K562 (cell line): ENCODE data around the gene PCCA.

Experiments used
- CEBPB ChIP-seq: fragments of 450-650 bp; IDR thresholded peaks from 2 replicates; pipeline ENCODE4 v1.6.1; 2016; ENCODE audit warnings: missing genetic modification characterization, missing compliant biosample characterization
- HDGF ChIP-seq: fragments of 450-650 bp; IDR thresholded peaks from 2 replicates; pipeline ENCODE4 v1.6.1; 2016
- KDM1A ChIP-seq, 2 experiments: fragments of 450-650 bp; IDR thresholded peaks; 2 replicates each; pipeline ENCODE4 v1.6.1; 2016; ENCODE audit warnings: mild to moderate bottlenecking in 2 of 2
- MTA3 ChIP-seq: fragments of 450-650 bp; formaldehyde crosslinking; IDR thresholded peaks from 2 replicates; pipeline ENCODE4 v1.6.1; 2017; ENCODE audit warnings: mild to moderate bottlenecking, borderline replicate concordance
- NFE2 ChIP-seq: IDR thresholded peaks from 2 replicates; pipeline ENCODE4 v1.6.1; 2014; ENCODE audit warnings: antibody characterized with exemption, low read depth
- PCBP1 ChIP-seq: fragments of 200-400 bp; formaldehyde crosslinking; IDR thresholded peaks from 2 replicates; pipeline ENCODE4 v1.6.1; 2018; ENCODE audit warnings: mild to moderate bottlenecking, low read depth, low read length; ENCODE audit not compliant: poor library complexity, severe bottlenecking
- PHF21A ChIP-seq: fragments of 450-650 bp; IDR thresholded peaks from 2 replicates; pipeline ENCODE4 v1.6.1; 2017; ENCODE audit warnings: low read depth, borderline replicate concordance
- TCF7L2 ChIP-seq: fragments of 150-350 bp; IDR thresholded peaks from 2 replicates; pipeline ENCODE4 v1.6.1; 2016; ENCODE audit warnings: low read depth, mild to moderate bottlenecking, low read length, moderate library complexity
- ZBTB1 ChIP-seq: sonication (generic); formaldehyde crosslinking; IDR thresholded peaks from 2 replicates; pipeline ENCODE4 v1.8.1; 2023; ENCODE audit warnings: missing genetic modification reagents, low read depth, mild to moderate bottlenecking, borderline replicate concordance
- ZNF324 ChIP-seq: fragments of 250-450 bp; sonication (Bioruptor Pico); IDR thresholded peaks from 2 replicates; pipeline ENCODE4 v1.4.0; 2020; ENCODE audit warnings: mild to moderate bottlenecking
- TF ChIP-seq, protein P1 (sequence below), 3 experiments: fragments of 200-800 bp in 1 of 3; fragments of 250-450 bp in 1 of 3; fragments of 450-650 bp in 1 of 3; sonication (Bioruptor Pico) in 1 of 3; sonication (Bioruptor generic) in 1 of 3; formaldehyde crosslinking in 1 of 3; IDR thresholded peaks; 2 replicates each; pipeline versions ENCODE4 v1.6.1 to v1.8.0; 2016 to 2022; ENCODE audit warnings: mild to moderate bottlenecking in 2 of 3, missing genetic modification characterization in 2 of 3, missing compliant biosample characterization in 1 of 3, moderate library complexity in 1 of 3
- TF ChIP-seq, protein P2 (sequence below), 3 experiments: IDR thresholded peaks in 2 of 3; conservative IDR thresholded peaks in 1 of 3; 2 replicates each; pipeline ENCODE4 v1.5.1; 2011 to 2012; ENCODE audit warnings: low read length in 3 of 3, mild to moderate bottlenecking in 3 of 3, control low read depth in 2 of 3, improper control_type of control experiment in 1 of 3, inconsistent platforms in 1 of 3, low read depth in 1 of 3, mixed read lengths in 1 of 3, moderate library complexity in 1 of 3; ENCODE audit not compliant: insufficient read depth in 2 of 3
- TF ChIP-seq, protein P3 (sequence below): conservative IDR thresholded peaks from 2 replicates; pipeline ENCODE4 v1.6.1; 2011; ENCODE audit warnings: low read depth, mild to moderate bottlenecking, low read length; ENCODE audit not compliant: control insufficient read depth
- TF ChIP-seq, protein P4 (sequence below): IDR thresholded peaks from 2 replicates; pipeline ENCODE4 v1.6.1; 2012; ENCODE audit warnings: low read depth, low read length, improper control_type of control experiment, borderline replicate concordance

DNA sequence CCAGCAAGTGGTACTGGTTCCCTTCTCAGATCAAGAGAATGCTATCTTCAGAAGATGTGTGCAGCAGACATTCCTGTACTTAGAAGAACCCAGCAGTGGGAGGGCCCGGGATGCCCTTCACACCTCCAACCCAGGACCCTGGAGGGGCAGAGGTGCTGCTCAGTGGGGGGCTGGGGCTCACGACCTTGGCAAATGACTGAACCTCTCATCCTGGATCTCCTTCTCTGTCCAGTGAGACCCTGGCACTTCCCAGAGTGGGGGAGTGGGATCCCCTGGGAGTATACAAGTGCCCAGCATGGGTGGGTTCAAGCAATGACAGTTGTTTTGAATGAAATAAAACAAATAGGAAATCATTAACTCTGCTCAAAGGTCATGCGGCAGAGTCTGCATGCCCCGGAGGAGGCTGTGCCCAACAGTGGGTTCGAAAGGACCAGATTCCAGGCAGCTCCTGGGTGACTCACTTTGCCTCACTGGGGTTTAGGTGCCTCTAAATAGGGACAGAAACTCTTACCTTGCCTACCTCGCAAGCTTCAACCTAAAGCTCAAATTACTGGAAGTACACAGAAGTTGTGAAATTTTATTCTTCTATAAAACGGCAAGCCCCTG, 472.8 kb downstream of the PCCA start:
- no peak for TF ChIP-seq PHF21A
- TF ChIP-seq, protein P1, sequence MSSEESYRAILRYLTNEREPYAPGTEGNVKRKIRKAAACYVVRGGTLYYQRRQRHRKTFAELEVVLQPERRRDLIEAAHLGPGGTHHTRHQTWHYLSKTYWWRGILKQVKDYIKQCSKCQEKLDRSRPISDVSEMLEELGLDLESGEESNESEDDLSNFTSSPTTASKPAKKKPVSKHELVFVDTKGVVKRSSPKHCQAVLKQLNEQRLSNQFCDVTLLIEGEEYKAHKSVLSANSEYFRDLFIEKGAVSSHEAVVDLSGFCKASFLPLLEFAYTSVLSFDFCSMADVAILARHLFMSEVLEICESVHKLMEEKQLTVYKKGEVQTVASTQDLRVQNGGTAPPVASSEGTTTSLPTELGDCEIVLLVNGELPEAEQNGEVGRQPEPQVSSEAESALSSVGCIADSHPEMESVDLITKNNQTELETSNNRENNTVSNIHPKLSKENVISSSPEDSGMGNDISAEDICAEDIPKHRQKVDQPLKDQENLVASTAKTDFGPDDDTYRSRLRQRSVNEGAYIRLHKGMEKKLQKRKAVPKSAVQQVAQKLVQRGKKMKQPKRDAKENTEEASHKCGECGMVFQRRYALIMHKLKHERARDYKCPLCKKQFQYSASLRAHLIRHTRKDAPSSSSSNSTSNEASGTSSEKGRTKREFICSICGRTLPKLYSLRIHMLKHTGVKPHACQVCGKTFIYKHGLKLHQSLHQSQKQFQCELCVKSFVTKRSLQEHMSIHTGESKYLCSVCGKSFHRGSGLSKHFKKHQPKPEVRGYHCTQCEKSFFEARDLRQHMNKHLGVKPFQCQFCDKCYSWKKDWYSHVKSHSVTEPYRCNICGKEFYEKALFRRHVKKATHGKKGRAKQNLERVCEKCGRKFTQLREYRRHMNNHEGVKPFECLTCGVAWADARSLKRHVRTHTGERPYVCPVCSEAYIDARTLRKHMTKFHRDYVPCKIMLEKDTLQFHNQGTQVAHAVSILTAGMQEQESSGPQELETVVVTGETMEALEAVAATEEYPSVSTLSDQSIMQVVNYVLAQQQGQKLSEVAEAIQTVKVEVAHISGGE (CRISPR knock-in tag; IDR thresholded peaks at IDR 0.05): no peak
- TF ChIP-seq NFE2: no peak
- TF ChIP-seq, protein P2, sequence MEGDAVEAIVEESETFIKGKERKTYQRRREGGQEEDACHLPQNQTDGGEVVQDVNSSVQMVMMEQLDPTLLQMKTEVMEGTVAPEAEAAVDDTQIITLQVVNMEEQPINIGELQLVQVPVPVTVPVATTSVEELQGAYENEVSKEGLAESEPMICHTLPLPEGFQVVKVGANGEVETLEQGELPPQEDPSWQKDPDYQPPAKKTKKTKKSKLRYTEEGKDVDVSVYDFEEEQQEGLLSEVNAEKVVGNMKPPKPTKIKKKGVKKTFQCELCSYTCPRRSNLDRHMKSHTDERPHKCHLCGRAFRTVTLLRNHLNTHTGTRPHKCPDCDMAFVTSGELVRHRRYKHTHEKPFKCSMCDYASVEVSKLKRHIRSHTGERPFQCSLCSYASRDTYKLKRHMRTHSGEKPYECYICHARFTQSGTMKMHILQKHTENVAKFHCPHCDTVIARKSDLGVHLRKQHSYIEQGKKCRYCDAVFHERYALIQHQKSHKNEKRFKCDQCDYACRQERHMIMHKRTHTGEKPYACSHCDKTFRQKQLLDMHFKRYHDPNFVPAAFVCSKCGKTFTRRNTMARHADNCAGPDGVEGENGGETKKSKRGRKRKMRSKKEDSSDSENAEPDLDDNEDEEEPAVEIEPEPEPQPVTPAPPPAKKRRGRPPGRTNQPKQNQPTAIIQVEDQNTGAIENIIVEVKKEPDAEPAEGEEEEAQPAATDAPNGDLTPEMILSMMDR (IDR thresholded peaks at IDR 0.05 in 2 of 3, conservative IDR thresholded peaks at IDR 0.05 in 1 of 3; ENCODE audit: insufficient read depth in 2 of 3, low read depth in 1 of 3, low read length in 3 of 3): no peak
- TF ChIP-seq HDGF: no peak
- TF ChIP-seq, protein P3, sequence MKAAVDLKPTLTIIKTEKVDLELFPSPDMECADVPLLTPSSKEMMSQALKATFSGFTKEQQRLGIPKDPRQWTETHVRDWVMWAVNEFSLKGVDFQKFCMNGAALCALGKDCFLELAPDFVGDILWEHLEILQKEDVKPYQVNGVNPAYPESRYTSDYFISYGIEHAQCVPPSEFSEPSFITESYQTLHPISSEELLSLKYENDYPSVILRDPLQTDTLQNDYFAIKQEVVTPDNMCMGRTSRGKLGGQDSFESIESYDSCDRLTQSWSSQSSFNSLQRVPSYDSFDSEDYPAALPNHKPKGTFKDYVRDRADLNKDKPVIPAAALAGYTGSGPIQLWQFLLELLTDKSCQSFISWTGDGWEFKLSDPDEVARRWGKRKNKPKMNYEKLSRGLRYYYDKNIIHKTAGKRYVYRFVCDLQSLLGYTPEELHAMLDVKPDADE: no peak
- no peak for TF ChIP-seq ZNF324 (CRISPR knock-in tag)
- no peak for TF ChIP-seq KDM1A (IDR thresholded peaks at IDR 0.05)
- TF ChIP-seq, protein P4, sequence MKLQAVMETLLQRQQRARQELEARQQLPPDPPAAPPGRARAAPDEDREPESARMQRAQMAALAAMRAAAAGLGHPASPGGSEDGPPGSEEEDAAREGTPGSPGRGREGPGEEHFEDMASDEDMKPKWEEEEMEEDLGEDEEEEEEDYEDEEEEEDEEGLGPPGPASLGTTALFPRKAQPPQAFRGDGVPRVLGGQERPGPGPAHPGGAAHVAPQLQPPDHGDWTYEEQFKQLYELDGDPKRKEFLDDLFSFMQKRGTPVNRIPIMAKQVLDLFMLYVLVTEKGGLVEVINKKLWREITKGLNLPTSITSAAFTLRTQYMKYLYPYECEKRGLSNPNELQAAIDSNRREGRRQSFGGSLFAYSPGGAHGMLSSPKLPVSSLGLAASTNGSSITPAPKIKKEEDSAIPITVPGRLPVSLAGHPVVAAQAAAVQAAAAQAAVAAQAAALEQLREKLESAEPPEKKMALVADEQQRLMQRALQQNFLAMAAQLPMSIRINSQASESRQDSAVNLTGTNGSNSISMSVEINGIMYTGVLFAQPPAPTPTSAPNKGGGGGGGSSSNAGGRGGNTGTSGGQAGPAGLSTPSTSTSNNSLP: no peak
- TF ChIP-seq PCBP1: no peak
- no peak for TF ChIP-seq TCF7L2
- no peak for TF ChIP-seq ZBTB1 (CRISPR knock-in tag)
- no peak for TF ChIP-seq MTA3
- no peak for TF ChIP-seq CEBPB (tag)
